SU-DHL-6 (cell line): Measurements from ENCODE around the gene TNS3.

Experiments used
- EZH2phosphoT487 ChIP-seq: fragments of 200-600 bp; sonication (generic), shearing (Covaris generic); conservative IDR thresholded peaks from 2 replicates; pipeline ENCODE4 v1.6.1; 2018; ENCODE audit warnings: mild to moderate bottlenecking, antibody characterized with exemption, low read length, moderate library complexity, mixed read lengths
- TF ChIP-seq, protein P1 (sequence below): fragments of 200-600 bp; sonication (generic); IDR thresholded peaks from one replicate; pipeline ENCODE4 v1.5.1; 2017; ENCODE audit warnings: antibody characterized with exemption, mild to moderate bottlenecking, low read length, moderate library complexity; ENCODE audit not compliant: insufficient read depth, poor library complexity, severe bottlenecking

DNA sequence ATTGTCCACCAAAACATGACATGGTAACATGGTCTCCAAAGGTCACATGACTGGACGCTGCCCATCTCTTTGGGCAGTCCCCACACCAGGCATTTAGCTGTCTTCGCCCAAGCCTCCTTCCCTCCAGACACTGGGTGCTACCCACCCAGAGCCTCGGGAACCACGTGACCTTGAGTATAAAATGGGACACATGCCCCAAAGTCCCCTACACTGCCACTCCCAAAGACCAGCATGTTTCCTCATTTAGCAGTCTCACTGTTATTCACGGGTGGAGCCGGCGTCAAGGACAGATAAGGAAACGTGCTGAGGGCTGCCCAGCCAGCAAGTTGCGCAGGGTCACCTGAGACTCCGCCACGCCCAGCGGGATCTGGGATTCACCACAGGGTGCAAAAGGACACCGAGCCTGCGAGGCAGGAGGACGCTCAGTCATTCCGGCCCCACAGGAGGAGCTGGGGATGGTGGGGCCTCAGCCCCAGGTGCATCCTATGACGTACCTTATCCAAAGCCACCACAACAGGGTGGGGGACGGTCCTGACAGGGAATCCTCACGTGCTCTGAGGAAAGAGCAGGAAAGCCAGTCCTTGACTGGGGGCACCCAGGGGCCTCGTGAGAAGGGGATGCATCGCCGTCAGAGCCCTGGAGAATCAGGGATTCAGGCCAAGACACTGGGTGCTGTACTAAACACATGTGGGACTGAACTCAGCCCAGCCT, 226.9 kb downstream of the TNS3 start:
- TF ChIP-seq, protein P1, sequence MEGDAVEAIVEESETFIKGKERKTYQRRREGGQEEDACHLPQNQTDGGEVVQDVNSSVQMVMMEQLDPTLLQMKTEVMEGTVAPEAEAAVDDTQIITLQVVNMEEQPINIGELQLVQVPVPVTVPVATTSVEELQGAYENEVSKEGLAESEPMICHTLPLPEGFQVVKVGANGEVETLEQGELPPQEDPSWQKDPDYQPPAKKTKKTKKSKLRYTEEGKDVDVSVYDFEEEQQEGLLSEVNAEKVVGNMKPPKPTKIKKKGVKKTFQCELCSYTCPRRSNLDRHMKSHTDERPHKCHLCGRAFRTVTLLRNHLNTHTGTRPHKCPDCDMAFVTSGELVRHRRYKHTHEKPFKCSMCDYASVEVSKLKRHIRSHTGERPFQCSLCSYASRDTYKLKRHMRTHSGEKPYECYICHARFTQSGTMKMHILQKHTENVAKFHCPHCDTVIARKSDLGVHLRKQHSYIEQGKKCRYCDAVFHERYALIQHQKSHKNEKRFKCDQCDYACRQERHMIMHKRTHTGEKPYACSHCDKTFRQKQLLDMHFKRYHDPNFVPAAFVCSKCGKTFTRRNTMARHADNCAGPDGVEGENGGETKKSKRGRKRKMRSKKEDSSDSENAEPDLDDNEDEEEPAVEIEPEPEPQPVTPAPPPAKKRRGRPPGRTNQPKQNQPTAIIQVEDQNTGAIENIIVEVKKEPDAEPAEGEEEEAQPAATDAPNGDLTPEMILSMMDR = no peak
- no peak for TF ChIP-seq EZH2phosphoT487
